CD4-positive, alpha-beta T cell treated with Interleukin-4 for 4 hours (primary cell): ENCODE measurements around the gene CLK2.
"Not testable (repeated sequence)": the region's sequence is repeated elsewhere in the genome, so short reads cannot be mapped to it uniquely, and the experiment has no call there.

ENCODE experiments used
- DNase-seq: peaks from one replicate; pipeline ENCODE4 v3.0.0-alpha.2; 2020

CLK2 gene

DNA sequence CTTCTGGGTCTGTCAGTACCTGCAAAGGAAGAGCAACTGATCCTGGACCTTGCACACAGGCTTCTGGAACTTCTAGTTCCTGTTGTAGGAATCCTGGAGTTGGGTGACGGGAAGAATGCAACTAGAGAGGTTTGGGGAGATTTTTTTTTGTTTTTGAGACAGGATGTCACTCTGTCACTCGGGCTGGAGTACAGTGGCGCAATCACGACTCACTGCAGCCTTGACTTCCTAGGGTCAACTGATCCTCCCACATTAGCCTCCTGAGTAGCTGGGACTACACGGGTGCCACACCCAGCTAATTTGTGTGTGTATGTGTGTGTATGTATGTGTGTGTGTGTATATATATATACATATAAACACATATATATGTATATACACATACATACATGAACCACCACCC is 36.9 kb downstream of the CLK2 start:
- no peak for DNase-seq

DNA sequence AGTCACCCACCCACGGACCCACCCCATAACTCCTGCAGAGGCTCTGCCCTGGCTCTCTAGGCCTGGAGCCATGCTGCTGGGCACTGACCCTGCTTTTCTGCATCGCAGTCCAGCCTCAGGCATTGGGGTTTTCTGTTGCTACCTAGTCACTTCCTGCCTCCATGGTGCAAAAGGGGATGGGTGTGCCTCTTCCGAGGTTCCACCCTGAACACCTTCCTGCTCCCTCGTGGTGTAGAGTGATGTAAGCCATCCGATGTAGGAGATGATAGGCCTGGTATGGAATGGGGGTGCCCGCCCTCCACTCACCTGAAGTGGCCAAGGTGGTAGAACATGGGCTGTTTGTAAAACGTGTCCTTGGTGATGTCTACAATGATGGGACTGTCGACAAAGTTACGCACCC is 37.9 kb downstream of the CLK2 start:
- DNase-seq, result not testable (repeated sequence)

DNA sequence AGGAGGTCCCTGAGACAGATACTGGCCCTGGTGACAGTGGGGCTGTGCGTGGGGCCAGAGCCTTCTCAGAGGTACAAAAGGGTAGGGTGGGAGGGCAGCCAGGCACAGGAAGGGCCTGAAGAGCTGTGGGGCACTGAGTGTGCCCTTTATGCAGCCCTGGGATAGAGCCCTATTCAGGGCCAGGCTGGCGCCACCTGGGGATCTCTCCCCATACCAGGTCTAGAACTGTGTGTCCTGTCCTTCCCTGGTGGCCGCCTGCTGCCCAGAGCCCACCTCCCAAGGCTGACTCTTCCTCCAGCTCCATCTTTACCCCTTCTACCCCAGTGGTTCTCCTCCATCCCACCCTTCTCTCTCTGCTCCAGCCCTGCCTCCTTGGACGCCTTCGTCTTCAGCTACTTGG is 39.8 kb downstream of the CLK2 start:
- DNase-seq, result not testable (repeated sequence)

DNA sequence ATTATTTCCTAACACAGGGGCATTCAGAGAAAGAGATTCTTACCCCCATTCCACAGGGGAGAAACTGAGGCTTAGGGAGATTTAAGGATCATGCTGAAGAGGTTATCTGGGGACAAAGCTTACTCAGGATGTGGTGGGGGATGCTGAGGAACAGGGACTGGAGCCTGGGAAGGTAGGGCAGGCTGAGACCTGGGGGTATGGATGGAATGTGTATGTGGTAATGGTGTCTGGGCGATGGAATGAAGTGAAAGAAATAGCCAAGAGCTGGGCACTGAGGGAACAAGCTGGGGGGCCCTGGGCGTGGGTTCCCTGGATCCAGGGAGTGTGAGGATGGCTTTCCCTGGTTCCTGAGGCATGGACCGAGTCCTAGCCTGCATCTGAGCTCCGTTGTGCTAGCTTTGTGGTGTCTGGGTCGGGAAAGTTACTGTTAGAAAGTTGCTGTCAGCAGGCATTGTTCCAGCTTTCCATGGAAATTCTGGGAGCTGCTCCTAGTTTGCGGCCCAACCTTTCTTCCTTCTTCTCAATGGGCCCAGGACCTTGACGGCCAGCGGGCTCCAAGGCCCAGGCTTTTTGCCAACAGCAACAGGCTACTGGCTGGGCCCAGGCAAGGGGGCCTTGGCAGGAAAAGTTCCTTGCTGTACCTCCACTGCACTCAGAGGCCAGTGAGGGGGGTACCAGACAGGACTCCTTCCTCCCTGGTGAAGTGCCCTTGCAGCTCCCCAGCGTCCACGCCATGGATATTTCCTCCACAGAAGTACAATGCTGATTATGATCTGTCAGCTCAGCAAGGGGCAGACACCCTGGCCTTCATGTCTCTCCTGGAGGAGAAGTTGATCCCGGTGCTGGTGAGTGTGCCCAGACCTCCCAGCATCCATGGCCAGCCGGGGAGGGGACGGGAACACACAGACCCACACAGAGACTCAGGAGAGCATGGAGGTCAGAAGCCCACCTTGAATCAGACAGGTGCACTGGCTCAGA is 41.0 kb downstream of the CLK2 start:
- DNase-seq, result not testable (repeated sequence)

DNA sequence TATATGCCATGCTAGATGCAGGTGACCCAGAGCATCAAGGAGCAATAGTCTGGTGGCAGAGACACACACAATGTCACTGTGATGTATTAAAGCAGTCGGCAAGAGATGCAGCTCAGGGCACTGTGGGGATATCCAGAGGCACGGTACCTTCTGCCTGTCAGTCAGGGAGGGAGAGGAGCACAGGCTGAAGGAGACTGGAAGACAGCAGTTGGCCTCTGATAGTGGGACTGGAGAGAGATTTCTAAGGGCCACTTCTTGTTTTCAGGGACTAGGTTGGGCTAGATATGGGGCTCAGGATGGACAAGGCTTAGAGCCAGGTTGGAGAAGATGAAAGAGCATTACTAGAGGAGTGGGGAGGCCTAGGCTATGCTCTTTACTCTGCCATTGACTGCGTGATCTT is 42.0 kb downstream of the CLK2 start:
- DNase-seq, result not testable (repeated sequence)

DNA sequence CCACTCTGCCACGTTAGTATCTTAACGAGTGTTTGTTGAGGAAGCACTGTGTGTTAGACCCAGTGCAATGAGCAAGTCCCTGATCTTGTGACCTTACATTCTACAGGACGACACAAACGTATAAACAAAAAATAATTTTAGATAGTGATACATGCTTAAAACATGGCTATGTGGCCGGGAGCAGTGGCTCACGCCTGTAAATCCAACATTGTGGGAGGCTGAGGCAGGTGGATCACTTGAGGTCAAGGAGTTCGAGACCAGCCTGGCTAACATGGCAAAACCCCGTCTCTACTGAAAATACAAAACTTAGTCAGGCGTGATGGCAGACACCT is 45.2 kb downstream of the CLK2 start:
- no peak for DNase-seq

DNA sequence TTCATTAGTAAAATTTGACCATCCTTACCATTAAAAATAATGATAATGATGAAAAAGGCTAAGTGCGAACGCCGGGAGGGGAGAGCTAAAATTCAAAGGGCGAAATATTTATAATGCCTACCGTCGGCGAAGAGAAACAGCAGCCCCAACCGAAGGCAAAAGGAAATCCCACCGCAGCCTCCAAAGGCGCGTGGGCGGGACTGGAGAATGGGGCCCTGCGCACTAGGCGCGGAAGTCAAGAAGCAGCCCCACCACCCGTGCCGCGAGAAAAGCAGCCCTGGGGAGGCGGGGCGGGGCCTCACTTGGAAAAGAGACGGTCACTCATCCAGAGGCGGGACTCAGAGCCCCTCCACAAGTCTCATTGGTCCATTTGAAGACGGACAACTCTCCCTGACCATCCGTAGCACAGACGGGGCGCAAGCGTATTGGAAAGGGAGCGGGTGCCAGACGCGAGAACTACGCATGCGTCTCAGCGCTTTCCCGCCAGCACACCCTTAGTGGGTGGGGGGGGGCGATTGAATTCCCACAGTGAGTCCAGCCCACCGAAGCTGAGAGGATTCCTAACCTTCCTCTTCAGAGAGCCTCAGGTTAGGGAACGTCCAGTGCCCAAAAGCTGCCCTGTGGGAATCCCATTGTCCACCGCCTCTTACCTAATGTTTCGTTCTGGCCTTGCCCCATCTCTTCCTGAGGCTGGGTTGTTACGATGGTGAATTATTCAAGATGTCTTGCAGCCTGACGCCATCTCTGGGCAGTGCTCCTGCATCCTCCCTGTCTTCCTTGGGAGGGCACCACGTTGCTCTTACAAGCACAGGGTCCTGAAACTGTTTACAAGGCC is 45.8 kb downstream of the CLK2 start:
- peak; percentile 99 for DNase-seq

DNA sequence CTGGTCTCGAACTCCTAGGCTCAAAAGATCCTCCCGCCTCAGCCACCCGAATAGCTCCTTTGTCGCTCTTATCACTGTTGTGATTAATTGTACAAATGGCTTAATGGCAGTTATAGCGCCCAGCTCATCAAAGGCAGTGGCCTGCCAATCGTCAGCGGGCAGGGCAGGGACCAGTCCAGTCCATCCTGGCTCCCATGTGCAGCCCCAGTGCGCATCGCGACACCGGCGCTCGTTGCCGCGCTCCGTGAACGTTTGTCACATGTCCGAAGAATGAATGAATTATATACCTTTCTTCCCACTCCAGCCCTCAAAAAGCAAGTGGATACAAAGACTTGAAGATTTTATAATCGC is 46.4 kb downstream of the CLK2 start:
- no peak for DNase-seq

DNA sequence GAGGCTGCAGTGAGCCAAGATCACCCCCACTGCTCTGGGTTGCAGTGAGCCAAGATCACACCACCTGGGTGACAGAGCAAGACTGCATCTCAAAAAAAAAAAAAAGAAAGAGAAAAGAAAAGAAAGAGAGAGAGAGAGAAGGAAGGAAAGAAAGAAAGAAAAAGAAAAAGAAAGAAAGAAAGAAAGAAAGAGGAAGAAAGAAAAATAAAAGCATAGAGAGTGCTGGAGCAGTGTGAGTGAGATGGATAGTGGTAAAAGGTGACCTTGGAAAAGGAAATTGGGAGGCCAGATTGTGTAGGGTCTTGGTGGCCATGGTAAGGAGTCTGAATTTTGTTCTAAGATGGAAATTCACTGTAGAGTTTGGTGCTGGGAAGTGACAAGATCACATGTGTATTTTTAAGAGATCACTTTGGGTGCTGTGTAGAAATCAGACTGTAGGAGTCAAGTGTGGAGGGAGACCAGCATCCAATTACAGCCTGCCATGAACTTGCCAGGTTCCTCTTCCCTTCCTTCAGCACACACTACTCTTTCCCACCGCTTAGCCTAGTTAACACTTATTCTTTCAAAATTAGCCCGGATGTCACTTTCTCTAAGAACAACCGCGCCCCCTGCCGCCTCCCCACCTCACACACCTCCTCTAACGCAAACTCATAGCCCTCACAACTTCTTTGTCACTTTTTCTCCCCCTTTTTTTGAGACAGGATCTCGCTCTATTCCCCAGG is 47.0 kb downstream of the CLK2 start:
- peak; percentile 87 for DNase-seq

DNA sequence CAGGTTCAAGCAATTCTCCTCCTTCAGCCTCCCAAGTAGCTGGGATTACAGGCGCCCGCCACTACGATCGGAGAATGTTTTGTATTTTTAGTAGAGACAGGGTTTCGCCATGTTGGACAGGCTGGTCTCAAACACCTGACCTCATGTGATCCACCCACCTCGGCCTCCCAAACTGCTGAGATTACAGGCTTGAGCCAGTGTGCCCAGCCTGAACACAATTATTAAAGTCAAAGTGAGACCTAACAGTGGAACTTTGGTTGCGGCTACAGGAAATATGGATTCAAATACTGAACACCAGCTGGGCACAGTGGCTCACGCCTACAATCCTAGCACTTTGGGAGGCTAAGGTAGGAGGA is 47.9 kb downstream of the CLK2 start:
- DNase-seq, result not testable (repeated sequence)

DNA sequence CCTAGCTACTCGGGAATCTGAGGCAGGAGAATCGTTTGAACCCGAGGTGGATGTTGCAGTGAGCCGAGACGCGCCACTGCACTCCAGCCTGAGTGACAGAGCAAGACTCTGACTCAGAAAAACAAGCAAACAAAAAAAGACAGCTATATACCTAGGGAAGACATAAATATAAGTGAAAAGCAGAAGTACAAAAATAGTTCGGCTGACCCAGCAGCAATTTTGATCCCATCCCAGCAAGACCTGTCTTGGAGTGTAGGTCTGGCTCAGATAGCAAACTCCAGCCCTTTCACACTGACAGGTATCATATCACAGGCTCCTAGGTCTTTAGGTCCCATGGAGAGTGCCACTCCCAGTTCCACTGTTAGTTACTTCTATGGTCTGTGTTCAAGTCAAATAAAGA is 50.3 kb downstream of the CLK2 start:
- no peak for DNase-seq

DNA sequence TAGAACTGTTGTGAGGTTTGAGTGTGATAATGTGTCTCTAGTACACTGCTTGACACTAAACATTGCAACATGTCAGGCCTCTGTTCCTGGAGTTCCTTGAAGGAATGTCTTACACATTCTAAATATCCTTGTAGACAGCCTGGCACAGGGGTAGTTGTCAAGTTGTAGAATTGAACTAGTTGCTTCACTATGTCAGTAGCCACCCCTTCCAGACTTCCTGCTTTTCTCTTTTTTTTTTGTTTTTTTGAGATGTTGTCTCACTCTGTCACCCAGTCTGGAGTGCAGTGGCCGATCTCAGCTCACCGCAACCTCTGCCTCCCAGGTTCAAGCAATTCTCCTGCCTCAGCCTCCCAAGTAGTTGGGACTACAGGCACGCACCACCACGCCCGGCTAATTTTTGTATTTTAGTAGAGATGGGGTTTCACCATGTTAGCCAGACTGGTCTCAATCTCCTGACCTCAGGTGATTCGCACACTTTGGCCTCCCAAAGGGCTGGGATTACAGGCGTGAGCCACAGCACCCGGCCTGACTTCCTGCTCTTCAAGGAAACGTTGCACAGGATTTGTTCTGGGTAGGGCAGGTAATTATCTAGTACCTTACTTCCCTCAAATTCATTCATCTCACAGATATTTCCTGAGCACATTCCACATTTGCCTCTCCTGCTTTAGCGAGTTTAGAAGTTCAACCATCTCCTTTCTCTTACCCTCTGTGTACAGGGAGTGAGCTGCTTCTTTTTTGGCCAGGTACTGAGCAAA is 52.9 kb downstream of the CLK2 start:
- not testable (repeated sequence) for DNase-seq

DNA sequence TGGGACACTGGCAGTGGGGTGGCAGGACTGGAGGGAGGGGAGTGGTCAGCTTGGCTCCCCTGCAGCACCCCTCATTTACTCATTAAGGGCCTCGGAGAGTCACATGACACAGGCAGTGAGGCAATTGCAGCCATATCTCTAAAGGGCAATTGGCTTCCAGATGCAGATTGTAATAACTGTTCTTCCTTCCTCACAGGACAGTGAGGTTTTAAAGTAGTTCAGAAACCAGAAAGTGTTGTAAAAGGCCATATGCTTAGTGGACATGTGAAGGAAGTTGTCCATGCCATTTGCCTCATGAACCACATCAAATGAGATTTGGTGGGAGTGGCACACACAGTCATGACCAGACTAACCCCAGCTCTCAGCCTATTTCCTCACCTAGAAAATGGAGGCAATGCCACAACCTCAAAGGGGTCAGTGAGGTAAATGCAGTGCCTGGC is 53.7 kb downstream of the CLK2 start:
- peak; percentile 19 for DNase-seq

DNA sequence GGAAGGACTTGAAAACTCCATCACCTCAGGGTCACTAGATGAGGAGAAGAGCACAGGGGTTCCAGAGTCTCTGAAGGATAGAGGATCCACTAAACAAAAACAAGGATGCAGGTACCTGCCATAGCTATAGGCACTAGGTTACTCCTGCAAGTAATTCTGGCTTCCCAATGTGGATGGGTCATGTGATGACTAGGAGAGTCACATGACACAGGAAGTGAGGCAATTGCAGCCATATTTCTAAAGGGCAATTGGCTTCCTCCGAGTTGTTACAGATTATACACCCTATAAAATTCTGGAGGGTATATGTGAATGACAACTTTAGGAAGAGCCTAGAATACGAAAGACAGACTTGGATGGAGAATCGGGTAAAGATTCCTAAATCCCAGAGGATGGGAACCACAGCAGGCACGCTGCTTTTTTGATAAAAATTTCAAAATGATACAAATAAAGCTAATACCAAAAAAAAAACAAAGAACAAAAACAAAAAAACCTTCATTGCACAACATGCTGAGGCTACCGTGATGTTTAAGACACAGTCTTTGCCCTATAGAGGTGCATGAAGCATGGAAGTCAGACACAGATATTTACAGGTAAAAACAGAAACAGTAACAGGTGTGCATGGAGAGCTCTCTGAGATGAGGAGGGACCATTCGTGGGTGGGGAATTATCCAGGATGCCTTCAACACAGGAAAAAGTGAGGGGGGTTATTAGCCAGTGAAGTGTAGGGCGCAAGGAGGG is 54.3 kb downstream of the CLK2 start:
- DNase-seq, result no peak

DNA sequence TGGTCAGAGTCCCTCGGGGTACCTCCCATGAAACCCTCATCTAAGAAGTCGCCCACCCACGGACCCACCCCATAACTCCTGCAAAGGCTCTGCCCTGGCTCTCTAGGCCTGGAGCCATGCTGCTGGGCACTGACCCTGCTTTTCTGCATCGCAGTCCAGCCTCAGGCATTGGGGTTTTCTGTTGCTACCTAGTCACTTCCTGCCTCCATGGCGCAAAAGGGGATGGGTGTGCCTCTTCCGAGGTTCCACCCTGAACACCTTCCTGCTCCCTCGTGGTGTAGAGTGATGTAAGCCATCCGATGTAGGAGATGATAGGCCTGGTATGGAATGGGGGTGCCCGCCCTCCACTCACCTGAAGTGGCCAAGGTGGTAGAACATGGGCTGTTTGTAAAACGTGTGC is 58.6 kb downstream of the CLK2 start:
- DNase-seq, result peak; percentile 27
